T-helper 1 cell (primary cell): ENCODE measurements around the gene C11orf71.

Experiments
- DNase-seq, 5 donors: peaks; one replicate each; pipeline ENCODE4 v3.0.0-alpha.2; 2012 to 2020

C11orf71 gene

GRCh38 chr11:114399490-114400215 lies 658 bp downstream of the C11orf71 start:
- no peak for DNase-seq

- no peak for DNase-seq
These were observed 1.9 kb downstream of the C11orf71 start for GRCh38 chr11:114398303-114398920.

- no peak for DNase-seq
These were observed 2.8 kb downstream of the C11orf71 start for GRCh38 chr11:114397349-114397982.

GRCh38 chr11:114396916-114397315 lies 3.4 kb downstream of the C11orf71 start:
- no peak for DNase-seq

- DNase-seq = no peak
These were observed 4.6 kb downstream of the C11orf71 start for GRCh38 chr11:114395736-114396135.

- DNase-seq = no peak
These were observed 7.3 kb downstream of the C11orf71 start for GRCh38 chr11:114392735-114393667.

- DNase-seq = no peak
These were observed 13.8 kb downstream of the C11orf71 start for GRCh38 chr11:114386545-114386944.

GRCh38 chr11:114386131-114386530 lies 14.2 kb downstream of the C11orf71 start:
- no peak for DNase-seq

GRCh38 chr11:114384487-114384886 lies 15.8 kb downstream of the C11orf71 start:
- DNase-seq = no peak

GRCh38 chr11:114382509-114382908 lies 17.8 kb downstream of the C11orf71 start:
- no peak for DNase-seq

GRCh38 chr11:114379394-114380069 lies 20.8 kb downstream of the C11orf71 start:
- no peak for DNase-seq

GRCh38 chr11:114377612-114378267 lies 22.6 kb downstream of the C11orf71 start:
- no peak for DNase-seq

- DNase-seq = no peak
These were observed 25.3 kb downstream of the C11orf71 start for GRCh38 chr11:114375052-114375451.

- no peak for DNase-seq
These were observed 31.2 kb downstream of the C11orf71 start for GRCh38 chr11:114368918-114369680.

GRCh38 chr11:114367244-114367957 lies 32.9 kb downstream of the C11orf71 start:
- no peak for DNase-seq

GRCh38 chr11:114366331-114367243 lies 33.7 kb downstream of the C11orf71 start:
- no peak for DNase-seq

- no peak for DNase-seq
These were observed 37.4 kb downstream of the C11orf71 start for GRCh38 chr11:114362958-114363357.

- DNase-seq = no peak
These were observed 38.0 kb downstream of the C11orf71 start for GRCh38 chr11:114362326-114362725.

- DNase-seq = no peak
These were observed 41.0 kb downstream of the C11orf71 start for GRCh38 chr11:114359342-114359741.
